ENCODE measurements around the gene PLEKHA6.
"Not testable (repeated sequence)": the region's sequence is repeated elsewhere in the genome, so short reads cannot be mapped to it uniquely, and the experiment has no call there.

Gene PLEKHA6

DNA sequence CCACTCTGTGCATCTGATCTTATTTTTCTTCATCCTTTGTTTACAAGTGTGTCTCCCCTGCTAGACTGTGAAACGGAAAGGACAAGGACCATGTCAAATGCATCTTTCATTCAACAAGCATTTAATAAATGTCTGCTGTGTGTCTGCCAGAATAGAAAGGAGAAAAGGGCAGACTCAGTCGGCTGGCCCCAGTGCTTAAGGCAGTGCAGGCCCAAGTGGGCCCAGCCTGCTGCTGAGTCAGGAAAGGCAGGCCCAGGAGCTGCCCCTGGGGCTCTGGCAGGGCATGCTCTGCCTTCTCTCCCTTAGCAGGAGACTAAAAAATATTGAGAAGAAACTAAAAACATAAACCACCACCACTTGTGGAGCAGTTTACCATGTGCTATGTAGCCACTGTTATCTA, 38.1 kb downstream of the PLEKHA6 start:
- Histone ChIP-seq H3K27ac (peak overlapping the region in 2 of 21 experiments; percentile 4 to 10), H3K4me3 (no peak overlapping the region)

DNA sequence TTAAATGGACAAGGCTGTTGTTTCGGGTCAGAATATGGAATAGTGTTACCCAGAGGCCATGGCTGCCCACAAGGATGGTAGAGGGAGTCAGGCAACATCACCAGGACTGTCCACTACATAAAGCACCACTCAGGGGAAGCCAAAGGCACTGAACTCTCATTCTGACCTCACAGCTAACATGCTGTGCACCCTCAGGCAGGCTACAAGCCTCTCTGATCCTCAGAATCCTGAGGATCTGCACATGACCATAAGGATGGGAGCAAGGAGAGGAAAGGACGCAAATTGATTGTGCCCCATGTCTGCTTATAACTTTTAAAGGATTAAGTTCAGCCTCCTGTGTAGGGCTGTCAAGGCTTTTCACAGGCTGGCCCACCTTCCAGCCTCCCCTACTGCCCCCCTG, 38.7 kb downstream of the PLEKHA6 start:
- Histone ChIP-seq H3K27ac (peak overlapping the region in 1 of 21 experiments; percentile 40), H3K4me3 (no peak overlapping the region)

DNA sequence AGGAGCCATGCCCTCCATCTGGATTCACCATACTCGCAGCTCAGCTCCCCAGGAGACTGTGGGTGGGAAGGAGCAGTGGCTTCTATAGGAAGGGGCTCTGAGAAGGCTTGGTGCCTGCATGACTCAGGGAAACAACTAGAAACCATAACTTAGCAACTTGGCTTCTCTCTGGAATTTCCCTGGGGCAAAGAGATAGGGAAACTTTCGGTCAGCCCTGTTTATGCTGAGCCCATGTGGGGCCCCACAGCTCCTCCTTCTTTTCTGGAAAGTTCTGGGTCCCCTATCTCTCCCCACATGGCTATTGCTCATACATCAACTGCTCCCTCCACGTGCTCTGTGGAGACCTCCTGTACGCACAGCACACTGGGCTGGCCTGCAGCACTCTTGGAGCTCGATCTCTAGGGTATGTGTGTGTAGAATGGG, 39.3 kb downstream of the PLEKHA6 start:
- Histone ChIP-seq H3K27ac (peak overlapping the region in 1 of 21 experiments; percentile 40), H3K4me3 (no peak overlapping the region)

DNA sequence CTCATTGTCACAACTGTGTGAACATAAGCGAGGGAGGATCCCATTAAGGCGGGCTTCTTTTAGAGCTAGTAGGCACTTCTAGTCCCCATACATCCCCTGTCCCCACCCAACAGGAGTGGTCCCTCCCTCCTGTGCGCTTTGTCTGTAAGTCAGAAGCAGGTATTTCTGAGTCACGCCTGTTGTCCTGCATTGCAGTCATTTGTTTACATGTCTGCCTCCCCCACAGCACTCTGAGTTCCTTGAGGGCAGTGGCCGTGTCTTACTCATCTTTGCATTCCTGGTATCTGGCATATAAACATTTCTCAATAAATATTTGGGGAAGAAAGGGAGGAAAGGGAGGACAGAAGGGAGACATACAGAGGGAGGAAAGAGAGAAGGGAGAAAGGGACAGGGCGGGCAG, 40.3 kb downstream of the PLEKHA6 start:
- H3K27ac ChIP-seq, result peak overlapping the region in 1 of 21 experiments; percentile 40

DNA sequence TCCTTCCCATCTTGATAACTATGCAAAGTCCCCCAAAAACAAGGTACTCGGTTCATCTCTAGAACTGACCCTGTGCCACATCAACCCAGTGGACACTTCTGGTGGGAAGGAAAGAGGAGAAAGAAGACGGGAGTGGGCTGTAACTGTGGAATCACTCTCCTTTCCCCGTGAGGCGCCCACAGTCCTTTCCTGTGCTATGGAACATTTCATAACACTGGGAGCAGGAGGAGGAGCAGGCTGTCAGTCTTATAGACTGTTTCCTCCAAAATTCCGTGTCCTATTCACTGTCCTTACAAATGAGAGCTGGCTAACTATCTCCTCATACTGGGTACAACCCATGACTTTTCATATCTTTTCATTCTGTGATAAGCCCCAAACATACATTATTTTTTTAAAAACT, 40.7 kb downstream of the PLEKHA6 start:
- Histone ChIP-seq H3K27ac (no peak overlapping the region), H3K4me3 (no peak overlapping the region)

More for the DNA sequence above, 40.3 kb downstream of the PLEKHA6 start:
- H3K4me3 ChIP-seq, result no peak overlapping the region

DNA sequence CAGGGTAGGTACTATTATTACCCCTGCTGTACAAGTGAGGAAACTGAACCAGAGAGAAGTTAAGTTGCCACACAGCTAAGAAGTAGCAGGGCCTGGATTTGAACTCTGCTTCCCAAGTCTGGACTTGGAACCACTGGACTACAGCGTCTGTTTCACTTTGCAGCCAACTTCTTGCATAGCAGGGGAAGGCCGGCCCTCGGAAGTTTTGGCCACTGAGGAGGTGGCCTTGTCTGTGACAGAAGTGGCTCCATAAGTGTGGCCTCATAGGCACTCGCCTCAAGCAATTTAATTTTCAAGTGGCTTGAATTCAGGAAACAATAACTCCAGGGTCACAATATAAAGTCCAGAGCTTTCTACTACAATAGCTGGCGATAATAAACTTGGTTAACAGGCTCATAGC, 41.4 kb downstream of the PLEKHA6 start:
- Histone ChIP-seq H3K27ac (no peak overlapping the region), H3K4me3 (no peak overlapping the region)

DNA sequence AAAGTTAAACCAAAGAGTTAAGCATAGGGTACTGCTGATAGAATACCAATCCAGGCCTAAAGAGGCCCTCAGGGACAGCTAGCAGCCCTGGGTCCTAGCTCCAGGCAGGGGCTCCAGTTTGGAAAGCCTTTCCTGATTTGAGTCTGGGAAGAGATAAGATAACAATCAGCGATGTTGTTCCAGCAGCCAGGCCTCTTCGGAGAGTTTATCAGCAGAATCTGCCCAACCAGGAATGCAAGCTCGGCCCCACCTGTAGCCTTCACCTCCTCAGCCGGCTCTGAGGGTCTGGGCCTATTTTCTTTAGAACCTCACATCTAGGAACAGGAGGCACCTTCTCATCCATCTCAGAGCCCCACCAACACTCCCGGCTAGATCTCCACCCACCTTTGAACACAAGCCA, 42.6 kb downstream of the PLEKHA6 start:
- no peak overlapping the region for H3K27ac ChIP-seq
- no peak overlapping the region for H3K4me3 ChIP-seq

DNA sequence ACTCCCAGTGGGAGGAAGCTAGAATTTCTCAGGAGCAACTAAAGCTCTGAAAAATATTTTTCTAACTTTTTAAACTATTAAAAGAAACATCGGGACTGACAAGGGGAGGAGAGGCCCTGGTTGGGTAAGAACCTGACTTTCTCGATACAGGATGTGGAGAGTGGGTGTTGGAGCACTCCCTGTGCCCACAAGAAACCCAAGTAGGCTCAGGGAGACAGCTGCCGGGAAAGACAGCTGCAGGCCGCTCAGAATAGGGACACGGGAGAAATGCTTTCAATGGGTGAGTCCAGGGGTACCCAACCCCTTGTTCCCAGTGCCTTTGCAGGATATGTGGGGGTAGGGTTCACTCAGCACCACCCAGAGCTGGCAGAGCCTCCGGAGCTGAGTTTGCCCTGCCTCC, 43.6 kb downstream of the PLEKHA6 start:
- no peak overlapping the region for H3K27ac ChIP-seq
- no peak overlapping the region for H3K4me3 ChIP-seq

DNA sequence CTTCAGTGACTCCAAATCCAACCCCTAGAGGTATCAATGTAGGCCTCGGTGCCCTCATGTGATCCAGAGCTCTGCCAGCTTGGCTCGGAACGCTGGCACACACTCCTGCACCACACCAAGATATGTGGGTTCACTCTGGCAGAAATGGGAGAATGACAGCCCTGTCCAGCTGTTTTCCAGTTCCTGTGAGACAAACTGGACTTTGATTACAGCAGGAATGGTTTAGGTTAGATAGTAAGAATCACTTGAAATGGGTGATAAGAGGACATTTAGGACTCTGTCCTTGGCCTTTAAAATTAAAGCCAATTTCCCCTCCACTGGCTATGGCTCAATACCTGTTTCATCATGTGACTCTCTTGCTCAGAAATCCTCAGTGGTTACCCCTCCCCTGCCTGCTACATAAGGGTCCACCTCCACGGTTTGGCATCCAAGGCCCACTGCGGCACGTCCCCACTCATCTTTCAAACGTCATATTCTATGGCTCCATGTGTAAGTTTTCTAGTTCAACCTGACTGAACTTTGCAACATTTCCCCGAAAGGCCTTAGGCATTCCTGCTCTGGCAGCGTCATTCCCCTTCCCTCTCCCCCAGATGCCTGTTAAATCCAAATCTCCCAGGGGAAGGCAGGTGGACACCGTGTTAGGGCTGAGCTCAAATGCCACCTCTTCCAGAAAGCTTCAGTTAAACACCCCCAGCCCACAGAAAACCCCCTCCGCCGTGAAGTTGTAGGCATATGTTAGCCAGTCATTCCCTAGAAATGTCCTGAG, 44.7 kb downstream of the PLEKHA6 start:
- Histone ChIP-seq H3K4me3 (no peak overlapping the region), H3K27ac (no peak overlapping the region)

DNA sequence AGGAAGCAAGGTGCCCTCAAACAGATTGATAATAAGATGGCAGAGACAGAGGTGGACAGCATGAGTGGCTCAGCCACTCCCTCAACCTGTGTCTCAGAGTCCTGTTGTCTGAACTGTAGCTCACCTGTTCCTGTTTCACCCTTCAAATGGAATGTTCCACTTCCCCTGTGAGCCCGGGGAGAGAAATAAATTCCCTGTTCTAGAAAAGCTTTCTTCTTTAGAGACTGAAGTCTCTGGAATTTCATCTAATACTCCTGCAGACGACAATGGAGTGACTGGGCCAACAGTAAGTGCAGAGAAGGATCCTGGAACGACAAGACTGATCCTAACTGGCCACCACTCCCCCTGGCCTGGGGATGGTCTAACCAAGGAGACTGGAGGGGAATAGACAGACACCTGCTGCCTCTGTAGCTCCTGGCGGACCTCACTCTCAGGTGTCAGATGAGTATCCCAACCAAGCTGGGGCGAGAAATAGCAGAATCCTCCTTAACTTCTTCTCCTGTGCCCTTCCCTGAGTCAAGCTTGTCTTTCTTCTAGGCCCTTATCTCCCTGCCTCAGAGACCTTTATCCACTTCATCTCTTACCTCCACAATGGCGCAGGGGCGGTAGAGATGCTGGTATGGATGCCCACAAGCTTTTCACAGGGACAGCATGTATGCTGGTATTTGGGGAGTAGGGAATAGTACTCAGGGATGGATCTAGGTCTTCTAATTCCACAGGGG, 45.4 kb downstream of the PLEKHA6 start:
- H3K27ac ChIP-seq, result no peak overlapping the region
- no peak overlapping the region for H3K4me3 ChIP-seq

DNA sequence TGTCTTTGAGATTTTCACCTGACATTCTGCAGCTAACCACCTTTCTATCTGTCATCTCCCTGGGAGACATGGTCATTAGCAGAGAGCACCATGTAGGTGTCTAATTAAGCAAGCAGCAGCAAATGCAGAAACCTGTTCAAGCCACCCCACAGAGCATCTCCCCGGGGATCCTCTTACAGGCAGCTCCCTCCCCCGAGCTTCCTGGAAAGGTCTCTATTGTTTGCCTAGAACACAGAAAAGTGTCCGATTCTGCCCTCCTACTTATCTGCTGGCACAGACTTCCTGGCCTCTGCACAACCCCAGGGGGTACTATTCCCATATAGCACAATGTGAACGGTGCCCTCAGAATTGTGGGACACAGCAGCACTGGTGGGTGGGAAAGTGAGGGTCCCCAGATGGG, 46.1 kb downstream of the PLEKHA6 start:
- no peak overlapping the region for H3K27ac ChIP-seq
- H3K4me3 ChIP-seq, result no peak overlapping the region

DNA sequence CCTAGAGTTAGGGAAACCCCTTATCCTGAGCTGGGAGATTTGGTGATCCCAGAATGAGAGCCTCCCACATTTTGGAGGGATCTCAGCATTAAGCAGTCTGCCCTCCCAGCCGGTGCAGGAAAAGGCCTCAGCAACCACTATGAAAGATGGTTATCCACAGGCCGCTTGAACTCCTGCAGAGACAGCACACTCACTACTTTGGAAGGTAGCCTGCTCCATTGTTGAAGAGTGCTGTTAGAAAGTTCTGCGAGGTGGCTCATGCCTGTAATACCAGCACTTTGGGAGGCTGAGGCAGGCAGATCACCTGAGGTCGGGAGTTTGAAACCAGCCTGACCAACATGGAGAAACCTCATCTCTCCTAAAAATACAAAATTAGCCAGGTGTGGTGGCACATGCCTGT, 48.8 kb downstream of the PLEKHA6 start:
- H3K27ac ChIP-seq, H3K4me3 ChIP-seq: not testable (repeated sequence)

DNA sequence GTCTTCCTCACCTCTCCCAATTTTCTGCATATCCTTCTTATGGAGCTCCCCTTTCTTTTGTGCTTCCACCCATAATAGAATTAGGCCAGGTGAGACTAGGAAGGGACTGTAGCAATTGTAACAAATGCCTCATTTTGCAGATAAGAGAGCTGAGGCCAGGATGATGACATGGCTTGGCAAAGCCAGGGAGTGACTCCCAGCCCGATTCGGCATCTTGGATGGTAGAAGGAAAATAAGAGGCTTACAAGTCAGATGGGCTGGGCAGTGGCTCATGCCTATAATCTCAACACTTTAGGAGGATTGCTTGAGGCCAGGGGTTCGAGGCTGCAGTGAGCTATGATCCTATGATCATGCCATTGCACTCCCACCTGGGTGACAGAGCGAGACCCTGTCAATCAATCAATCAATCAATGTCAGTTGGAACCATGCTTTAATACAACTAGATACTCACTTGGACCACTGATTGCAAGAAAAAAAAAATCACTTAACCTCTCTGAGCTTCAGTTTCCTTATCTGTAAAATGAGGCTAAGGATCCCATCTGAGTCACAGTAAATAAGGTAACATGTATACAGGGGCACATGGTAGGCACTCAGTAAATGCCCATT, 51.6 kb downstream of the PLEKHA6 start:
- no peak overlapping the region for H3K4me3 ChIP-seq
- peak overlapping the region in 1 of 21 experiments; percentile 22 for H3K27ac ChIP-seq

DNA sequence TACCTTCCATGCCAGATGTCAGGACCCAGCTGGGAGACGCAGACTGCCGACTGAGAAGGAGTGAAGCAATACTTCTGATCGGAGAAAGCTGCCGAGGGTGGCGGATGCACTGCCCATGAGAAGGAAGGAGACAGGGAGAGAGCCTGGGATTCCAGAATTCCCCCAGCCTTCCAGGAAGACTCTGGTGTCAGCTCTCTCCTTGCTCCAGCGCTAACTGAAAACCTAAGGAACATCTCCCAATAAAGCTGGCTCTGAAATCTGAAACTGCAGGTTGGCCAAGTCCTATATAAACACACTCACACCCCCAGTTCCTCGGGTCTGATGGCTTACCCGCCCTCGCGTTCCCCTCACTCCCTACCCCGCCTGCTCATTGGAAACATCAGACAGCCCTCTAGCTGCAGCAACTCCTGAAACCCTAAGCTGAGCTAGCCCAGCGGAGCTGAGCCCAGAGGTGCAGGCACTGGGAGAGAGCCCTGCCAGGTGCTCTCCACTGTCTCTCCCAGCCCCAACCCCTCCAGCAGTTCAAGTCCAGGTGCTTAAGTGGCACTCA, 52.3 kb downstream of the PLEKHA6 start:
- Histone ChIP-seq H3K27ac (peak overlapping the region in 6 of 21 experiments; percentile 4 to 38 (median 22)), H3K4me3 (peak overlapping the region in 2 of 7 experiments; percentile 3 to 5)

DNA sequence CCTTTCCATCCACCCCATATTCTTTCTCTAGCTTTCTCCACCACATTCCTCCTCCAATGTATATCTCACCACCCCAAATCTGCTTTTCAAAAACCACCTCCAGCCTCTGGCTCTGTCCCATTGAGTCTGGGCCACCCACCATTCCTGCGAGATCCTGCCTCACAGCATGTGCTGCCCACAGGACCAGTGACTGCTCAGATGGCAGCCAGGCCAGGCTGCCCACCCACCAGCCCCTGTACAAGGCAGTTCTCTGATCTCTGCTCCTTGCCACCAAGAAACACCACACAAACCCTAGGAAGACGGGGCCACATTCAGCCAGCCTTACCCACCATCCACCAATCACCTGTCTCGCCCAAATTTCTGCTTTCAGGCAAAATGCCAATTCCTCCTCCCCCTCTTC, 53.7 kb downstream of the PLEKHA6 start:
- H3K4me3 ChIP-seq, result no peak overlapping the region

DNA sequence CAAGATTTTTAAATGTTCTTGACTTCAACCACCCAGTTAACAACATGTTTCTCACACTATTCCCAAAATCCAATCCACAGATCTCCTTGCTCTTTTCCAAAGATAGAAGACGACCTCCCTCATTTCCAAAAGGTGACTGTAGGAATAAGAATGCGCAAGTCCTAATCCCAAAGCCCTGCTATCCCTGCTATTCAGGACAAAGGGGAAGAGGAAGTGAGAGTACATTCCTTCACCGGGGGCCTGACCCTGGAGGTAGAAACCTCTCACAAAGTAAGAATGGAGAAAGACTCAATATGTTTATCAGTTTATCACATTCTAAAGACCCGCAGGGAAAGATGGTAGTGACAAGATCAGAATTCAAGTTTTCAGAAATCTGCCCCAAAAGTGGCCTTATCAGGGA, 55.7 kb downstream of the PLEKHA6 start:
- H3K4me3 ChIP-seq, result no peak overlapping the region
- no peak overlapping the region for H3K27ac ChIP-seq

More for the DNA sequence above, 53.7 kb downstream of the PLEKHA6 start:
- no peak overlapping the region for H3K27ac ChIP-seq

DNA sequence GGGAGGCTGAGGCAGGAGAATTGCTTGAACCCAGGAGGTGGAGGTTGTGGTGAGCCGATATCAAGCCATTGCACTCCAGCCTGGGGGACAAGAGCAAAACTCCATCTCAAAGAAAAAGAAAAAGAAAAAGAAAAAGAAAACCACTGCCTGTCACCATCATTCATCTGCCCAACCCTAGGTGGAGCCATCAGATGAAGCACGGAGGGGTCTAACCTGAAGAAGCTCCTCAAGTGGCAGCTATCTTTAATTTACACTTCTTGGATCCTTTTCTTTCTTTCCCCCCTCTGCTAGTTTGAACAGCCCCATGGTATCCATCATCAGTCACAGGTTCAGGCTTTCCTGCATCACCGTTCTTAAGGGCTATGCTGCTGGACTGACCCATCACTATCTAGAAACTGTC, 57.0 kb downstream of the PLEKHA6 start:
- no peak overlapping the region for H3K27ac ChIP-seq

DNA sequence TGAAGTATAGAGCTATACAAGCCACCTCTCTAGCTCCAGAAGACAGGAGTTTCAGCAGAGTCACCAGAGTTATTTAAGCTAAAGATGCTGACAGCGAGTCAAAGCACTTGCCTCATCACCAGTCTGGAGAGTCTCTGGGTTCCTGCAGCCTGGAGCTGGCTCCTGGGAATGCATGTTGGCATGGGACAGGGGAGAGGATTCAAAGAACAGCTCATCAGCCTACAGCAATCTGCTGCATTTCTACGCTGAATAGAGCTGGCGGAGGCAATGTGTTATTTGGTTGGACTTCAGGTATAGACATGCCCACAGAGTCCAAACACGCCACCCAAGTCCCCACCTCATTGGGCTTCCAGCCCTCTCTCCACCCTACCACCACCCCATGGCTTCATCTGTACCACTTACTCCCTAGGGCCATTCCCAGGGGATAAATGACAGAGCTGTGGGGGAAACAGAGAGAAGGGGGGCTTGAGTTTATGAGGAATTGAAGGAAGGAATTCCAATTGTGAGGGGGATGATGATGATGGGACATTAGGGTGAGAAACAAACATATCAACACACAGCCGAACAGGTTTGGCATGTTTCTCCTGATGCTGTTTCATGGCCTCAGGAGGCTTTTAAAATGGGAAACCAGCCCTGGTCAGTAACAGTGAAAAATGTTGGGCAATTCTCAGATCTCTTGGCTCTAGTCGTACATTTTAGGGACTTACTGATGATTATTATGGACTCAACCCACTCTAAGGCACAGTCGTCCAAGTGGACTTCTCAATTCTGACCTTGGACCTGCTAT, 58.4 kb downstream of the PLEKHA6 start:
- peak overlapping the region in 1 of 21 experiments; percentile 27 for H3K27ac ChIP-seq
- H3K4me3 ChIP-seq, result no peak overlapping the region

More for the DNA sequence above, 57.0 kb downstream of the PLEKHA6 start:
- no peak overlapping the region for H3K4me3 ChIP-seq

DNA sequence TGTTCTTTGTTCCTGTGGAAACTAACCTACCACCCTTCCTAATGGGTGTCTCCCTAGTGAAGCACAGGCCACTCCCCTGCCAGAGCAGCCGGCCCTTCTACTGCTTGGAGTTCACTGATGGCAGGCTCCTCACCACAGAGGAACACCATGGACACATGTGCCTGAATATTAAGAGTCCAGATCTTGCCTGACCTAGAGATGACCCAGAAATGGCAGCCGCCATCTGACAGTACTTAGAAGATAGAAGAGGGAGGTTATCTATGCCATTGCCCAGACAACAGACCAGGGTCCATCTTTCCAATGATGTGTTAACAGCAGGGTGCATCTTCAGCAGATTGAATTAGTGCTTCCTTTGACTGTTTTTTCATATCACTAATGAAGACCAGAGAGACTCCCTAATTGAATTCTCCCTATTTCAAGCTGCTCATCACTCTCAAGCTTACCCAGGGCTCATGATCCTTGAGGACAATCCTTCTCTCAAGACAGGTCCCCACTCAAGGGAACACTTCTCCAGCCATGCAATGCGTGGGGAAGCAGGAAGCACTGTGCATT, 59.8 kb downstream of the PLEKHA6 start:
- Histone ChIP-seq H3K27ac (no peak overlapping the region), H3K4me3 (no peak overlapping the region)

Measured in skin epidermis (tissue), 12 donors.